ENCODE results near the gene ICOS. TPM values are rescaled to one million over a fixed set of nuclear protein-coding genes. Genes with fewer than 3 reads are reported as not detected.

Gene ICOS
- total and polyA plus RNA-seq, 2 of the 8 experiments (the other 6 are each of a cell fraction or from before 2014, with no cell fraction given), result not detected

DNA sequence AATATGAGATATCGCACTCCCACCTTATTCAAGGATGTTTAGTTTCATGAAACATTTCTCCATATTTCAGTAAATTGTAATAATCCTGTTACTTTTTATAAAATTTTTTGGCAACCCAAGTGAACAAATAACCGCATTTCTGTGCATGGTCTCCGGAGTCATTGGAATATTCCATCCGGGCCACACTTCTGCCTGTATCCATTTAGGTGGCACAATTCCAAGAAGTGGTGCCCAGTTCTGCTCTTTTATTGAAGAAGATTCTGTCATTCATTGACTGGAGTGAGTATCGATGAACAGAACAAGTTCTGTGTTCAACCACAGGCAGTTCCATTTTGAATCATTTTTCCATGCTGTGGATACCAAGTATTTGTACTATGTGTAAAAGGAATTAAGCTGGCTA, 26.6 kb upstream of the ICOS start:
- DNase-seq (ENCODE audit: low read depth in 1 of 2, low spot score in 2 of 2), result no peak
- Histone ChIP-seq H3K27ac (ENCODE audit: low read depth, low read length) (no peak overlapping the region), H3K4ac (replicated peaks; ENCODE audit: insufficient read length, low read depth, low read length) (no peak overlapping the region), H3K23ac (ENCODE audit: insufficient read length) (no peak overlapping the region), H2BK5ac (ENCODE audit: low read depth, low read length) (no peak overlapping the region), H3K79me2 (ENCODE audit: control insufficient read depth in 1 of 2, insufficient read depth in 2 of 2, low read length in 2 of 2) (no peaks in the 10 kb centered on the region), H2BK15ac (ENCODE audit: low read length) (no peak overlapping the region), H3K23me2 (ENCODE audit: low read depth, low read length) (no peaks in the 10 kb centered on the region; the same call in 1 of the 2 replicates), H3K9me3 (ENCODE audit: insufficient read depth in 2 of 2, low read depth in 1 of 2, low read length in 1 of 2) (no peaks in the 10 kb centered on the region), H3K4me1 (replicated peaks in 1 of 4; ENCODE audit: control insufficient read depth in 3 of 4, insufficient read depth in 4 of 4, low read length in 3 of 4) (no peaks in the 10 kb centered on the region), H4K5ac (ENCODE audit: insufficient read length, low read depth, low read length) (no peak overlapping the region), H3K56ac (replicated peaks; ENCODE audit: insufficient read length, low read depth, low read length) (no peak overlapping the region), H2BK12ac (ENCODE audit: low read depth, low read length) (no peak overlapping the region), H3K14ac (ENCODE audit: insufficient read length) (no peak overlapping the region), H3K36me3 (ENCODE audit: control insufficient read depth in 2 of 4, insufficient read depth in 4 of 4, low read length in 3 of 4) (no peaks in the 10 kb centered on the region), H3K9ac (replicated peaks in 1 of 4; ENCODE audit: extremely low read depth in 1 of 4, low read depth in 3 of 4, low read length in 3 of 4) (no peak overlapping the region), H3K4me3 (ENCODE audit: extremely low read depth in 1 of 4, insufficient read depth in 2 of 4, low read depth in 3 of 4, low read length in 4 of 4) (no peak overlapping the region), H3K27me3 (replicated peaks in 1 of 4; ENCODE audit: control insufficient read depth in 3 of 4, extremely low read depth in 1 of 4, insufficient read depth in 3 of 4, low read length in 3 of 4) (no peaks in the 10 kb centered on the region), H4K91ac (replicated peaks; ENCODE audit: insufficient read length, low read length) (no peak overlapping the region), H3K4me2 (ENCODE audit: insufficient read depth in 1 of 2, low read depth in 2 of 2, low read length in 2 of 2) (no peak overlapping the region), H4K8ac (ENCODE audit: extremely low read depth, insufficient read depth, low read length) (no peak overlapping the region), H2BK120ac (replicated peaks; ENCODE audit: low read depth, low read length) (no peak overlapping the region), H2AFZ (ENCODE audit: low read length) (peak overlapping the region; percentile 84), H3K79me1 (ENCODE audit: low read depth, low read length) (no peaks in the 10 kb centered on the region), H2BK20ac (ENCODE audit: low read length) (no peak overlapping the region), H3K18ac (ENCODE audit: extremely low read depth, low read length) (no peak overlapping the region), H2AK5ac (ENCODE audit: low read depth, low read length) (no peak overlapping the region), H4K20me1 (replicated peaks in 1 of 2; ENCODE audit: control insufficient read depth in 1 of 2, insufficient read depth in 2 of 2, low read length in 2 of 2) (no peaks in the 10 kb centered on the region)
- 84% methylated on average over 5 of the region's 5 CpGs; no CpG with 5 or more reads in 1 of the 2 experiments for WGBS, 2 experiments (ENCODE audit: extremely low coverage in 1 of 2, insufficient coverage in 1 of 2, insufficient read length in 1 of 2, insufficient replicate concordance in 2 of 2, low coverage in 1 of 2, low lambda C conversion rate in 2 of 2, missing lambda C conversion rate in 1 of 2)
- TF ChIP-seq TAF7 (optimal IDR thresholded peaks at IDR 0.05; ENCODE audit: borderline replicate concordance, low read depth, low read length) (no peak), EZH2 (IDR thresholded peaks at IDR 0.05; ENCODE audit: low read depth, low read length, severe bottlenecking) (no peak), RBBP5 (IDR thresholded peaks at IDR 0.05; ENCODE audit: borderline replicate concordance, low read depth, low read length) (no peak), SUZ12 (IDR thresholded peaks at IDR 0.05; ENCODE audit: low read length) (no peak), TEAD4 (IDR thresholded peaks at IDR 0.05; ENCODE audit: low read depth, low read length) (no peak), SIRT6 (IDR thresholded peaks at IDR 0.05; ENCODE audit: low read length) (no peak), ZNF274 (IDR thresholded peaks at IDR 0.05; ENCODE audit: borderline replicate concordance, extremely low read depth, low read length) (no peak)
- TF ChIP-seq, protein P1, sequence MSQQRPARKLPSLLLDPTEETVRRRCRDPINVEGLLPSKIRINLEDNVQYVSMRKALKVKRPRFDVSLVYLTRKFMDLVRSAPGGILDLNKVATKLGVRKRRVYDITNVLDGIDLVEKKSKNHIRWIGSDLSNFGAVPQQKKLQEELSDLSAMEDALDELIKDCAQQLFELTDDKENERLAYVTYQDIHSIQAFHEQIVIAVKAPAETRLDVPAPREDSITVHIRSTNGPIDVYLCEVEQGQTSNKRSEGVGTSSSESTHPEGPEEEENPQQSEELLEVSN (IDR thresholded peaks at IDR 0.05), result no peak
- TF ChIP-seq, protein P2, sequence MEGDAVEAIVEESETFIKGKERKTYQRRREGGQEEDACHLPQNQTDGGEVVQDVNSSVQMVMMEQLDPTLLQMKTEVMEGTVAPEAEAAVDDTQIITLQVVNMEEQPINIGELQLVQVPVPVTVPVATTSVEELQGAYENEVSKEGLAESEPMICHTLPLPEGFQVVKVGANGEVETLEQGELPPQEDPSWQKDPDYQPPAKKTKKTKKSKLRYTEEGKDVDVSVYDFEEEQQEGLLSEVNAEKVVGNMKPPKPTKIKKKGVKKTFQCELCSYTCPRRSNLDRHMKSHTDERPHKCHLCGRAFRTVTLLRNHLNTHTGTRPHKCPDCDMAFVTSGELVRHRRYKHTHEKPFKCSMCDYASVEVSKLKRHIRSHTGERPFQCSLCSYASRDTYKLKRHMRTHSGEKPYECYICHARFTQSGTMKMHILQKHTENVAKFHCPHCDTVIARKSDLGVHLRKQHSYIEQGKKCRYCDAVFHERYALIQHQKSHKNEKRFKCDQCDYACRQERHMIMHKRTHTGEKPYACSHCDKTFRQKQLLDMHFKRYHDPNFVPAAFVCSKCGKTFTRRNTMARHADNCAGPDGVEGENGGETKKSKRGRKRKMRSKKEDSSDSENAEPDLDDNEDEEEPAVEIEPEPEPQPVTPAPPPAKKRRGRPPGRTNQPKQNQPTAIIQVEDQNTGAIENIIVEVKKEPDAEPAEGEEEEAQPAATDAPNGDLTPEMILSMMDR (IDR thresholded peaks at IDR 0.05; ENCODE audit: control extremely low read depth in 1 of 3, insufficient read depth in 1 of 3, low read depth in 1 of 3, low read length in 3 of 3), result no peak
- CTCF ChIA-PET (ENCODE audit: partially characterized antibody), result interaction anchor here (0.6 to 3.1 kb wide), 28 partner anchors 8 to 1151 kb away, joined by 3 to 13 read pairs (median 4); no protein-coding TSS in a partner anchor
- POLR2A ChIA-PET (ENCODE audit: partially characterized antibody), result no interaction called here
- FAIRE-seq, result no peak

Measured in H1 (cell line).